Choroid plexus epithelial cell (primary cell): ENCODE measurements around the gene REXO4.
"Not testable (repeated sequence)": the region's sequence is repeated elsewhere in the genome, so short reads cannot be mapped to it uniquely, and the experiment has no call there.

Source experiments
- DNase-seq: peaks from one replicate; pipeline ENCODE4 v3.0.0-alpha.2; 2010; ENCODE audit warnings: low read depth
- H3K4me3 ChIP-seq: 2 replicates; pipeline ENCODE4 v1.5.1; 2011; ENCODE audit warnings: low read depth, mild to moderate bottlenecking, control low read depth, low read length, moderate library complexity
- TF ChIP-seq, protein P1 (sequence below): conservative IDR thresholded peaks from 2 replicates; pipeline ENCODE4 v1.5.1; 2011; ENCODE audit warnings: low read depth, mild to moderate bottlenecking, control low read depth, inconsistent platforms, low read length, moderate library complexity

Gene REXO4

DNA sequence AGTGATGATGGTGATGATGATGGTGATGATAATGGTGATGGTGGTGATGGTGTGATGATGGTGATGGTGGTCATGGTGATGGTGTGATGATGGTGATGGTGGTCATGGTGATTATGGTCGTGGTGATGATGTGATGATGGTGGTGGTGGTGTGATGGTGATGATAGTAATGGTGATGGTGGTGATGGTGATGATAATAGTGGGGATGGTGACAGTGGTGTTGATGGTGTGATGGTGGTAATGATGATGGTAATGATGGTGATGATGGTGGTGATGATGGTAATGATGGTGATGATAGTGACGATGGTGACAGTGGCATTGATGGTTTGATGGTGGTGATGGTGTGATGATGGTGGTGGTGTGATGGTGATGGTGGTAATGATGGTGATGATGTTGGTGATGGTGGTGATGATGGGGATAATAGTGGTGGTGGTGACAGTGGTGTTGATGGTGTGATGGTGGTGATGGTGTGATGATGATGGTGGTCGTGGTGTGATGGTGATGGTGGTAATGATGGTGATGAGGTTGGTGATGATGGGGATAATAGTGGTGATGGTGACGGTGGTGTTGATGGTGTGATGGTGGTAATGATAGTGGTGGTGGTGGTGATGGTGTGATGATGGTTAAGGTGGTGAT lies 35.2 kb downstream of the REXO4 start:
- no peak overlapping the region for H3K4me3 ChIP-seq
- no peak for DNase-seq
- TF ChIP-seq, protein P1, sequence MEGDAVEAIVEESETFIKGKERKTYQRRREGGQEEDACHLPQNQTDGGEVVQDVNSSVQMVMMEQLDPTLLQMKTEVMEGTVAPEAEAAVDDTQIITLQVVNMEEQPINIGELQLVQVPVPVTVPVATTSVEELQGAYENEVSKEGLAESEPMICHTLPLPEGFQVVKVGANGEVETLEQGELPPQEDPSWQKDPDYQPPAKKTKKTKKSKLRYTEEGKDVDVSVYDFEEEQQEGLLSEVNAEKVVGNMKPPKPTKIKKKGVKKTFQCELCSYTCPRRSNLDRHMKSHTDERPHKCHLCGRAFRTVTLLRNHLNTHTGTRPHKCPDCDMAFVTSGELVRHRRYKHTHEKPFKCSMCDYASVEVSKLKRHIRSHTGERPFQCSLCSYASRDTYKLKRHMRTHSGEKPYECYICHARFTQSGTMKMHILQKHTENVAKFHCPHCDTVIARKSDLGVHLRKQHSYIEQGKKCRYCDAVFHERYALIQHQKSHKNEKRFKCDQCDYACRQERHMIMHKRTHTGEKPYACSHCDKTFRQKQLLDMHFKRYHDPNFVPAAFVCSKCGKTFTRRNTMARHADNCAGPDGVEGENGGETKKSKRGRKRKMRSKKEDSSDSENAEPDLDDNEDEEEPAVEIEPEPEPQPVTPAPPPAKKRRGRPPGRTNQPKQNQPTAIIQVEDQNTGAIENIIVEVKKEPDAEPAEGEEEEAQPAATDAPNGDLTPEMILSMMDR, result no peak

DNA sequence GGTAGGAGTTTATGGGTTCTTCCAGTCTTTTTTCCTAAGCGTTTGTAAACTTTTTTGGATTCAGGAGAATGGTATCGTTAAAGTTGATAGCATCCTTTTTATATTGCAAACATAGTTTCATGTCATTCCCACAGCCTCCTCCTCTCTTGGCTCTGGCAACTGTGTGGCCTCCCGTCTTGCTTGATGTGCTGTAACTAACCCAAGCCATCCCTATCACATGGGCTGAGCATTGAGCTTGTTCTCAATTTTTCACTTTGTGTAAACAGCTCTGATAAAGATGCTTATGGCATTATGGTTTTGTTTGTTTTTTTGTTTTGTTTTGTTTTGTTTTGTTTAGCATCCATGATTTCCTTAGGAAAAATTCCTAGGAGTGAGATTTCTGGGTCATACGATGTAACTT lies 37.1 kb downstream of the REXO4 start:
- DNase-seq, result no peak
- H3K4me3 ChIP-seq, result no peak overlapping the region
- TF ChIP-seq, protein P1, result no peak

DNA sequence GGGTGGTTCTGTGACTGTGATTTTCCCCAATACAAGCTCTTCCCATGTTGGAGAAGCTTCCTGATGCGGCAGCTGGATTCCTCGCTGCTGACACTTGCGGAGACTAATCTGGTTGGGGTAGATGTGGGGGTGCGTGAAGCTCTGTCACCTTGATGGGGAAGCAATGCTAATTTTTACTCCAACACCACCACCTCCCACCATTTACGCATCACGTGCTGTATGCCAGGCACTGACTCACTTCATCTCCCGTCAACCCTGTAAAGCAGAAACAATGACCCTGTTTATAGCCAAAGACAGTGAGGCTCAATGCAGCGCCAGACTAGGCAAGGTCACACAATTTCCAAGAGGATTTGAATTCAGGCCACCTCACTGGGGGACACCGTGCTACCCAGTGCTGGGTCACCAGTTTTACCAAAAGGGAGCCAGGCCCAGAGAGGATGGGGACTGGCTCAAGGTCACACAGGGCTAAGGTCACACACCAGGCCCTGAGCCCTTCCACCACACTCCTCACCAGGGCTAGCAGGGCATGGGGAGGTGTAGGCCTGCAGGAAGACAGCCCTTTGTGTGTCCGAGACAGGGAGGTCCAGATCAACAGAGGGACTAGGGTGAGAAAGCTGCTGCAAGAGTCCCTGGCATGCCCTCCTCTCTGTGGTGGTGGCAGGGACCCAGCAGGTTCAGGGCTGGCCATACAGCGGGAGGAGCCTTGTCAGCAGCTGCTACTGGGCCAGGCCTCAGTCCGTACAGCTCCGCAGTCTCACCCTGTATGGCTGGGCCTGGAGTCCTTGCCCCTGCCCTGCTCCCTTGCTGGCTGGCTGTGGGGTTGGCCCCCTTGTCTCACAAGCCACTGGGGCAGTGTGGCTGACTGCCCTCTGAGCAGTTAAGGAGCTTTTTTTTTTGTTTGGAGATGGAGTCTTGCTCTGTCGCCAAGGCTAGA lies 38.4 kb downstream of the REXO4 start:
- TF ChIP-seq, protein P1, result no peak
- H3K4me3 ChIP-seq, result no peak overlapping the region
- DNase-seq, result no peak

DNA sequence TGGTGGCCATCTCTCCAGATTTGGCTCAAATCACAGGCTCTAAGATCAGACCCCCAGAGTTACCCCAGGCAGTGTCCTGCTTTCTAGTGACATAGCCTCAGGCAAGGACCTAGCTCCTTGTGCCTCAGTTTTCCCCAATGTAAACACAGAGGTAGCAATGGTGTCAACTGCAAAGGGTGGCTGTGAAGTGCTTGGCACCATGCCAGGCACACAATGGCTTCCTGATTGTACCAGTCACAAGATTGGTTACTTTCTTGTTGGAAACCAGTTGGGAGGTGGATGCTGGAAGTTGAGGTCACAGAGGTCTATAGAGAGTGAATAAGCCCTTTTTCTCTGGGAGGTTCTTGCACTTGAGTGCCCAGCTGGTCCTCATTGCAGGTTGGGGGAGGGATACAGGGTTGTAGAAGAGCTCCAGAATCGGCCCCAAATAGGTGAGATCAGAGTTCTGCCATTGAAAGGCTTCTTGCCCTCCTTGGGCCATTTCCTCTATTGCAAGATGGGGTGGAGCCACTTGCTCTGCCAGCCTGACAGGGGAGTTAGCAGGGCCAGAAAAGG lies 39.3 kb downstream of the REXO4 start:
- TF ChIP-seq, protein P1, result no peak
- H3K4me3 ChIP-seq, result no peak overlapping the region

DNA sequence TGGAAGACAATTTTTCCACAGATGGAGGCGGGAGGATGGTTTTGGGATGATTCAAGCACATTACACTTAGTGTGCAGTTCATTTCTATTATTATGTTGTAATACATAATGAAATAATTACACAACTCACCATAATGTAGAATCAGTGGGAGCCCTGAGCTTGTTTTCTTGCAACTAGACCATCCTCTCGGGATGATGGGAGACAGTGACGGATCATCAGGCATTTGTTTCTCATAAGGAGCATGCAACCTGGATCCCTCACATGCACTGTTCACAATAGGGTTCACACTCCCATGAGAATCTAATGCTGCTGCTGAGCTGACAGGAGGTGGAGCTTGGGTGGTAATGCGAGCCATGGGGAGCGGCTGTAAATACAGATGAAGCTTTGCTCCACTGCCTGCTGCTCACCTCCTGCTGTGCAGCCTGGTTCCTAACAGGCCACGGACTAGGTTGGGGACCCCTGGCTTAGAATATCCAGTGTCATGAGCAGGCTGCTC lies 40.0 kb downstream of the REXO4 start:
- no peak overlapping the region for H3K4me3 ChIP-seq
- peak; percentile 70 for DNase-seq
- TF ChIP-seq, protein P1, result no peak

More for the DNA sequence above, 39.3 kb downstream of the REXO4 start:
- DNase-seq, result no peak

DNA sequence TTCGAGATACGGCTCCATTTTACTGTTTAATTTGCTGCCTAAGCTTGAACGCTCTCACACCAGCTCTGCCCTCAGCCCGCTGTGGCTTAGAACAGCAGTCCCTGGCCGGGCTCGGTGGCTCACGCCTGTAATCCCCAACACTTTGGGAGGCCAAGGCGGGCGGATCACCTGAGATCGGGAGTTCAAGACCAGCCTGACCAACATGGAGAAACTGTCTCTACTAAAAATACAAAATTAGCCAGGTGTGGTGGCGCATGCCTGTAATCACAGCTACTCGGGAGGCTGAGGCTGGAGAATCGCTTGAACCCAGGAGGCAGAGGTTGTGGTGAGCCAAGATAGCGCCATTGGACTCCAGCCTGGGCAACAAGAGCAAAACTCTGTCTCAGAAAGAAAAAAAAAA lies 40.5 kb downstream of the REXO4 start:
- not testable (repeated sequence) for H3K4me3 ChIP-seq

More for the DNA sequence above, 40.5 kb downstream of the REXO4 start:
- not testable (repeated sequence) for DNase-seq
